HG03108 (cell line): ENCODE results near the gene VWCE.
"Not testable (repeated sequence)": the region's sequence is repeated elsewhere in the genome, so short reads cannot be mapped to it uniquely, and the experiment has no call there.

Experiments
- ATAC-seq: cut with Tn5 transposase; IDR thresholded peaks from one replicate; pipeline ENCODE4 v1.9.1; 2021; ENCODE audit warnings: moderate library complexity; ENCODE audit not compliant: unreplicated experiment

VWCE gene

GRCh38 chr11:61256710-61257482, 38.2 kb downstream of the VWCE start:
- no peak for ATAC-seq

DNA sequence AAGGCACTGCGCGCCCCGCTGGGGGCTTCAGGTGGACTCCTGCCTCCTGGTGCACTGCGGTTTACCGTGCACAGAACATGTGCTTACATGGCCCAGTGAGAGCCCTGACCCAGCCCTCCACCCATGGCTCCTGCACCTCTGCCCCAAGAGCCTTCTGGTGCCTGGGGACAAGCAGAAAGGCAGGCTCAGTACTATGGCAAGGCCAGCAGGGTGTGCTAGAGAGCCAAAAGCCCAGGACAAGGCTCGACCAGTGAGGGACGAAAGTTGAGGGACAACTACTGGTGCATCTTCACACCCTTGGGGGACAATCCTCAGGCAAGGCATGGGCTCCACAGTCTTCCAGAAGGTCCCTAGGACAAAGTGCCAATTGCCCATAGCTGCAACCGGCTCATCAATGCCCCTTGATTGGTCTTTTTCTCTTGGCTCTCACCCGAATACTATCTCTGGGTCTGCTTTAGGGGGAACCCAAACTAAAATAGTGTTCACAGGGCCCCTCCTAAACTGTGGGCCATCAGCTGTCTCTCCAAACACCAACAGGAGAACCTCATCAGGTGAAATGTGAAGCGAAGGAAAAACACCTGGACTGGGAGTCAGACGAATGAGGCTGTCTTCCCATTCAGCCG, 40.6 kb downstream of the VWCE start:
- peak; percentile 59 for ATAC-seq

DNA sequence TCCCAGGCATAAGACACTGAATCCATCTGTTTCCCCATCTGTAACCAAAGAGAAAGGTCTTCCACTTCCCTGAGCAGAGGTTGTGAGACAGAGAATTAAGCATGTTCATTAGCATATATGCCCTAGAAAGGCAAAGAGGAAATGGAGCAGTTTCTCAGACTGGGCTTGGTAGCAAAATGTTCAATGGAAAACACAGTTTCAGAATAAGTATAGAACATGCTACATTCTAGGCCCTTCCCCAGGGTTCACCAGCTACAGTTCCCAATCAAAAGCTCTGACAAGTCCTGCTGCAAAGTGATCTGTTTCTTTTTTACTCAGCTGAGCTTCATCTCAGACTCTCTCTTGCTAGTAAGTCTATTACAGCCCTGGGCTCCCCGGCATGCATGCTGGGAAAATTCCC, 42.8 kb downstream of the VWCE start:
- not testable (repeated sequence) for ATAC-seq

DNA sequence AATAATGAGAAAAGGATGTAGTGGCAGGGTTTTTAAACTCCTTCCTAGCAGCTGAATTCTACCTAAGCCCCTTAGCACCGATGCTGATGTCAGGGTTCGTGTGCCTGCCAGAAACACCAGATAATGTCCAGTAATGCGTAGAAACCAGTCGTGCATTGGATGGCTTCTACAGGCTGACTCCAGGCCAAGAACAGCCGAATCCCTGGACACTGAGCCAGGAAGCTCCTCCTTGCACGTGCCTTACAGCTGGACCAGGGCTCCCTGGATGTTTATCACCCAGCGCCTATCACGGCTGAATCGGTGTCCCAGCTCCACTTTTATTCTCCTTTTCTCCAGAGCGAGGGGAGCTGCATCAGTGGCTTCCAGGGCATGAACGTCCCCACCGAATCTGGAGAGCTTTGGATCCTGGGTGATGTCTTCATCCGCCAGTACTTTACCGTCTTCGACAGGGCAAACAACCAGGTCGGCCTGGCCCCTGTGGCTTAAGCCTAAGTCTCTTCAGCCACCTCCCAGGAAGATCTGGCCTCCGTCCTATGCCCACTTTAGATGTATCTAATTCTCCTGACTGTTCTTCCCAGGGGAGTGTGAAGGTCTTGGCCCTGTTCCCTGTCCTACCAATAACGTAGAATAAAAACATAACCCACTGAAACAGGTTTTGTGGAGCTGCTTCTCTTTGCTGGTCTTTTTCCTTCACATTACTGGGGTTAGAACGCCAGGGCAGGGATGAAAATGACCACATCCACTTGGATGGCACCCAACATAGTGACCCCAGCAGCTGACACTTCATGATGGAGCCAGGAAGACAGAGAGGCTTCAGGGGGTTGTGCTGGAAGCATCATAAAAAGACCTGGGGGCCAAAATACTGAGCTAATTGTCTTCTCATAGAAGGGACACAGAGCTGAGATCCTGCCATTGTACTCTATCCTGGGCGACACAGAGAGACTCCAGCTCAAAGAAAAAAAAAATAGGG, 44.0 kb downstream of the VWCE start:
- ATAC-seq, result not testable (repeated sequence)

- not testable (repeated sequence) for ATAC-seq
Measured at GRCh38 chr11:61249201-61249600, 45.9 kb downstream of the VWCE start.

DNA sequence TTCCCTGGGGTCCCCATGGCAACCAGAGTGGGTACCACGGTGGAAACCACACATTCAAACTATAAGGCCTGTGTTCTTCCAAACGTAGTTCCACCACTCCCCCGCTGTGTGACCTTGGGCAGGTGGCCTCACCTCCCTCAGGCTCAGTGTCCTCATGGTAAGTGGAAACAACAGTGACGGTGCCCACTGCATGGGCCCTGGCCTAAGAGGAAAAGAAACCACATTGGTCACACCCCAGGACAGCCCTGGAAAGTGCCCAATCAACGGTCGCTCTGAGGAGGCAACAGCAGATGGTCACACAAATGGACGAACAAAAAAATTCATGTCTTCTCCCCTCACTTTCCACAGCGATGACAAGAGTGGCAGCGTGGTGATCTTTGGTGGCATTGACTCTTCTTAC, 47.0 kb downstream of the VWCE start:
- ATAC-seq, result not testable (repeated sequence)

DNA sequence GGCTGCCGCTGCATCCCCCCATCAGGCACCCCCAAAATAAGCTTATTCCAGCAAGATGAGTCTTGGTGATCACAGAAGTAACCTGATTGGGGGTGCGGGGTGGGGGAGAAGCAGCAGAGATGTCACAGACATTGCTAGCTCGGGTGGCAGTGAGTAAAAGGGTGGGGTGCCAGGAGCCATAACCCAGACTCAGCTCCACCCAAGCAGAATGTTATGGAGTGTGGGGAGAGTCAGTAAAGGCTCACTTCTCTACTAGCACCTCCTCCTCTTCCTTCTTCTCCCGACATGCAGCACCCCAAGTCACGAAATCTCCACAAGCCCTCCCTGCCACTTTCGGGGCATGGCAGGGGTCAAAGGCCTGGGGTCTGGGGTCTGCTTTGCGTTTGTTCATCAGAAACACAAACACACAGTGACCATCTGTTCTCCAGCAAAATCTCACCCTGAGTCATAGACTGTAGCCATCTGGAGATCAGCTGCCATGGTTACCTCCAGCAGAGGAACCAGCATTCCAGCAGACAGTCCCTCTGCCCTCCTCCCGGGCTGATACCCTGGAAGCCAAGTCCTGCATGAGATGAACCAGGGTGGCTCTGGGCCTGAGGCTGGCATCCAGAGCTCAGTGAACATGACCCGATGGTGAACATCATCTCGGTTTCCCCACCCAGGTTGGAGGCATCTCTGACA, 49.7 kb downstream of the VWCE start:
- not testable (repeated sequence) for ATAC-seq

GRCh38 chr11:61241526-61241925, 53.6 kb downstream of the VWCE start:
- ATAC-seq, result not testable (repeated sequence)

DNA sequence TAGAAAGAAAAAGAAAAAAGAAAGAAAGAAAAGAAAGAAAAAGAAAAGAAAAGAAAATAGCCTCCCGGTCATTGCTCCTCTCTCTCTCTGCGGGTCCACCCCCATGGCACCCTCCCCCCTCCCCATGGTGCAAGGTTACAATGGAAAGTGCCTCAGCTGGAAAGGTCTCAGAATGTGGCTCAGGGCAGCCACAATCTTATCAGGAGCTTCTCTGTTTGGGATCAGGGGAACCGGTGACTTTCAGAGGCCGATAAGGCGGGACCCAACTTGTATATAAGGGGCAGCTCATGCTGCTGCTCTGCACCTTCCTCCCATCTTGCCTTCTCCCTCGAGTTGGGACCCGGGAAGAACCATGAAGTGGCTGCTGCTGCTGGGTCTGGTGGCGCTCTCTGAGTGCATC, 54.2 kb downstream of the VWCE start, which contains the start of gene PGA5:
Gene PGA5 (plus strand): TSS at position 301 of the 400 bp plus-strand sequence. CDS start 52 bp downstream, at position 353.
- ATAC-seq, result not testable (repeated sequence)

GRCh38 chr11:61240288-61240687, 54.8 kb downstream of the VWCE start:
- ATAC-seq, result not testable (repeated sequence)

- not testable (repeated sequence) for ATAC-seq
Measured at GRCh38 chr11:61237130-61237529, 58.0 kb downstream of the VWCE start.

GRCh38 chr11:61232548-61233145, 62.5 kb downstream of the VWCE start:
- not testable (repeated sequence) for ATAC-seq

- ATAC-seq, result not testable (repeated sequence)
Measured at GRCh38 chr11:61231585-61231984, 63.5 kb downstream of the VWCE start.

DNA sequence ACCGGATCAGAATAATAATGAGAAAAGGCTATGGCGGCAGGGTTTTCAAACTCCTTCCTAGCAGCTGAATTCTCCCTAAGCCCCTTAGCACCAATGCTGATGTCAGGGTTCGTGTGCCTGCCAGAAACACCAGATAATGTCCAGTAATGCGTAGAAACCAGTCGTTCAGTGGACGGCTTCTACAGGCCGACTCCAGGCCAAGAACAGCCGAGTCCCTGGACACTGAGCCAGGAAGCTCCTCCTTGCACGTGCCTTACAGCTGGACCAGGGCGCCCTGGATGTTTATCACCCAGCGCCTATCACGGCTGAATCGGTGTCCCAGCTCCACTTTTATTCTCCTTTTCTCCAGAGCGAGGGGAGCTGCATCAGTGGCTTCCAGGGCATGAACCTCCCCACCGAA, 64.1 kb downstream of the VWCE start:
- ATAC-seq, result not testable (repeated sequence)

DNA sequence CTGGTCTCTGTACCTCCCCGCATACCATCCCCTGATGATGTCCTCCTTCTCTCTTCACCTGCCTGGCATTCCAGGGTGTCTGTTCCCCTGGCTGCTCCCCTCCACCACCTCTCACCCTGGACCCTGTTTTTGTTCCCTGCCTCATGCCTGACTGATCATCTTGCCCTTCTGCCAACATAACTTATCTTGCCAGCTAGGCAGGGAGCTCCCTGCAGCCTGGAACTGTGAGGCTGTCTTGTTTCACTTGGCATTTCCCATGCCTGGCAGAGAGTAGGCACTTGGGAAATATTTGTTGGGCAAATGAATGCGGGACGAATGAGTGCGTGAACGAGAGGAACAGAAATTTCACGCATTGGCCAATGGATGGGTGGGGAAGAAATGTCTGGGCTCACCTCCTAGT, 65.7 kb downstream of the VWCE start:
- not testable (repeated sequence) for ATAC-seq

DNA sequence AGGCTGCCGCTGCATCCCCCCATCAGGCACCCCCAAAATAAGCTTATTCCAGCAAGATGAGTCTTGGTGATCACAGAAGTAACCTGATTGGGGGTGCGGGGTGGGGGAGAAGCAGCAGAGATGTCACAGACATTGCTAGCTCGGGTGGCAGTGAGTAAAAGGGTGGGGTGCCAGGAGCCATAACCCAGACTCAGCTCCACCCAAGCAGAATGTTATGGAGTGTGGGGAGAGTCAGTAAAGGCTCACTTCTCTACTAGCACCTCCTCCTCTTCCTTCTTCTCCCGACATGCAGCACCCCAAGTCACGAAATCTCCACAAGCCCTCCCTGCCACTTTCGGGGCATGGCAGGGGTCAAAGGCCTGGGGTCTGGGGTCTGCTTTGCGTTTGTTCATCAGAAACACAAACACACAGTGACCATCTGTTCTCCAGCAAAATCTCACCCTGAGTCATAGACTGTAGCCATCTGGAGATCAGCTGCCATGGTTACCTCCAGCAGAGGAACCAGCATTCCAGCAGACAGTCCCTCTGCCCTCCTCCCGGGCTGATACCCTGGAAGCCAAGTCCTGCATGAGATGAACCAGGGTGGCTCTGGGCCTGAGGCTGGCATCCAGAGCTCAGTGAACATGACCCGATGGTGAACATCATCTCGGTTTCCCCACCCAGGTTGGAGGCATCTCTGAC, 68.5 kb downstream of the VWCE start:
- ATAC-seq, result not testable (repeated sequence)

GRCh38 chr11:61222692-61223091, 72.4 kb downstream of the VWCE start:
- not testable (repeated sequence) for ATAC-seq

DNA sequence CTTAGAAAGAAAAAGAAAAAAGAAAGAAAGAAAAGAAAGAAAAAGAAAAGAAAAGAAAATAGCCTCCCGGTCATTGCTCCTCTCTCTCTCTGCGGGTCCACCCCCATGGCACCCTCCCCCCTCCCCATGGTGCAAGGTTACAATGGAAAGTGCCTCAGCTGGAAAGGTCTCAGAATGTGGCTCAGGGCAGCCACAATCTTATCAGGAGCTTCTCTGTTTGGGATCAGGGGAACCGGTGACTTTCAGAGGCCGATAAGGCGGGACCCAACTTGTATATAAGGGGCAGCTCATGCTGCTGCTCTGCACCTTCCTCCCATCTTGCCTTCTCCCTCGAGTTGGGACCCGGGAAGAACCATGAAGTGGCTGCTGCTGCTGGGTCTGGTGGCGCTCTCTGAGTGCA, 73.1 kb downstream of the VWCE start, which contains the start of gene PGA4:
Gene PGA4 (plus strand): TSS at position 301 of the 400 bp plus-strand sequence. CDS start 54 bp downstream, at position 355.
- ATAC-seq, result not testable (repeated sequence)

- ATAC-seq, result not testable (repeated sequence)
Measured at GRCh38 chr11:61219016-61219415, 76.1 kb downstream of the VWCE start.
